Liver (tissue), 9 donors: ENCODE measurements around the gene CCDC186. TPM values are rescaled to one million over a fixed set of nuclear protein-coding genes. Genes with fewer than 3 reads are reported as not detected.

Experiments used
- DNase-seq: peaks from one replicate; pipeline ENCODE4 v3.0.0-alpha.2; 2017; ENCODE audit warnings: low spot score
- H3K27ac ChIP-seq, 2 donors: one replicate each; pipeline ENCODE4 v1.7.0; 2013; ENCODE audit warnings: inconsistent platforms in 2 of 2, low read length in 2 of 2, control low read depth in 1 of 2, low read depth in 1 of 2, mild to moderate bottlenecking in 1 of 2
- H3K27me3 ChIP-seq, 4 donors: one replicate each; pipeline versions ENCODE4 v1.6.1 to v1.7.0; 2013; ENCODE audit warnings: low read length in 3 of 4, inconsistent platforms in 1 of 4, mild to moderate bottlenecking in 1 of 4, moderate library complexity in 1 of 4; ENCODE audit not compliant: control insufficient read depth in 4 of 4, insufficient read depth in 4 of 4
- H3K36me3 ChIP-seq, 4 donors: one replicate each; pipeline versions ENCODE4 v1.6.1 to v1.7.0; 2013; ENCODE audit warnings: low read length in 3 of 4, mild to moderate bottlenecking in 3 of 4, low read depth in 1 of 4, moderate library complexity in 1 of 4; ENCODE audit not compliant: control insufficient read depth in 4 of 4, insufficient read depth in 3 of 4
- H3K4me1 ChIP-seq, 4 donors: one replicate each; pipeline versions ENCODE4 v1.6.1 to v1.7.0; 2013; ENCODE audit warnings: low read length in 3 of 4, mild to moderate bottlenecking in 3 of 4, moderate library complexity in 1 of 4; ENCODE audit not compliant: control insufficient read depth in 4 of 4, insufficient read depth in 4 of 4
- H3K4me3 ChIP-seq, 3 donors: one replicate each; pipeline versions ENCODE4 v1.6.1 to v1.7.0; 2013; ENCODE audit warnings: low read length in 3 of 3, control low read depth in 1 of 3, low read depth in 1 of 3, mild to moderate bottlenecking in 1 of 3
- H3K9ac ChIP-seq, 2 donors: one replicate each; pipeline ENCODE4 v1.7.0; 2013; ENCODE audit warnings: low read length in 2 of 2, mild to moderate bottlenecking in 2 of 2, moderate library complexity in 2 of 2, control low read depth in 1 of 2, low read depth in 1 of 2
- H3K9me3 ChIP-seq, 4 donors: one replicate each; pipeline versions ENCODE4 v1.6.1 to v1.7.0; 2013; ENCODE audit warnings: low read length in 3 of 4; ENCODE audit not compliant: control insufficient read depth in 4 of 4
- EGR1 ChIP-seq, 2 donors: IDR thresholded peaks; 2 replicates each; pipeline ENCODE4 v1.6.1; 2016 to 2018; ENCODE audit warnings: antibody characterized with exemption in 2 of 2, low read depth in 2 of 2
- FOXA1 ChIP-seq: IDR thresholded peaks from 2 replicates; pipeline ENCODE4 v1.6.1; 2016; ENCODE audit warnings: antibody characterized with exemption
- GABPA ChIP-seq, 2 donors: IDR thresholded peaks in 1 of 2; conservative IDR thresholded peaks in 1 of 2; 2 replicates each; pipeline ENCODE4 v1.6.1; 2016; ENCODE audit warnings: antibody characterized with exemption in 2 of 2, mild to moderate bottlenecking in 1 of 2, moderate library complexity in 1 of 2
- HNF4A ChIP-seq, 2 donors: conservative IDR thresholded peaks; 2 replicates each; pipeline ENCODE4 v1.6.1; 2016; ENCODE audit warnings: antibody characterized with exemption in 2 of 2, mild to moderate bottlenecking in 2 of 2
- JUND ChIP-seq, 2 donors: IDR thresholded peaks; 2 replicates each; pipeline ENCODE4 v1.6.1; 2016; ENCODE audit warnings: antibody characterized with exemption in 2 of 2
- NR2F2 ChIP-seq: IDR thresholded peaks from 2 replicates; pipeline ENCODE4 v1.6.1; 2016; ENCODE audit warnings: antibody characterized with exemption
- RAD21 ChIP-seq, 2 donors: IDR thresholded peaks; 2 replicates each; pipeline ENCODE4 v1.6.1; 2016; ENCODE audit warnings: antibody characterized with exemption in 2 of 2, mild to moderate bottlenecking in 2 of 2
- REST ChIP-seq: IDR thresholded peaks from 2 replicates; pipeline ENCODE4 v1.6.1; 2016; ENCODE audit warnings: antibody characterized with exemption, mild to moderate bottlenecking
- SP1 ChIP-seq: IDR thresholded peaks from 2 replicates; pipeline ENCODE4 v1.6.1; 2018; ENCODE audit warnings: antibody characterized with exemption, mild to moderate bottlenecking
- TAF1 ChIP-seq: conservative IDR thresholded peaks from 2 replicates; pipeline ENCODE4 v1.6.1; 2016; ENCODE audit warnings: antibody characterized with exemption, mild to moderate bottlenecking
- YY1 ChIP-seq: IDR thresholded peaks from 2 replicates; pipeline ENCODE4 v1.6.1; 2016; ENCODE audit warnings: antibody characterized with exemption, mild to moderate bottlenecking
- ZBTB33 ChIP-seq: IDR thresholded peaks from 2 replicates; pipeline ENCODE4 v1.6.1; 2016; ENCODE audit warnings: antibody characterized with exemption
- WGBS: extraction: QIAGEN DNeasy Blood & Tissue Kit; methylation state at CpG from one replicate; pipeline ENCODE4 v1.1.7; 2013; 5-methylcytosine and 5-hydroxymethylcytosine counted together
- polyA plus RNA-seq, 2 donors: library from polyadenylated mRNA; stranded (reverse) in 1 of 2; unstranded in 1 of 2; fragments of 200-250 nt in 1 of 2; fragments of >200 nt in 1 of 2; fragmentation: Nextera tagmentation in 1 of 2; extraction: Ambion mirVana in 1 of 2; gene quantifications; one replicate each; pipeline versions ENCODE4 v1.2.1 to v1.2.3, GENCODE V29; 2013 to 2015
- total RNA-seq, 2 donors: library from RNA; depleted of rRNA; stranded (reverse); fragments of >200 nt; gene quantifications; one replicate each; pipeline ENCODE4 v1.2.3, GENCODE V29; 2014
- donor health status: healthy.
- donor health status: healthy.
- donor health status: healthy.
- donor health status: healthy.
- donor health status: healthy.

CCDC186 gene
- total and polyA plus RNA-seq, 4 donors: 1.9 to 11.6 (median 6.1) TPM

GRCh38 chr10:114176511-114176910 is 2.5 kb upstream of the CCDC186 start (continued):
- no peak for TF ChIP-seq REST

- 89% methylated on average over 1 of the region's 1 CpG for WGBS
- H3K4me3 ChIP-seq: no peak overlapping the region
- no peaks in the 10 kb centered on the region for H3K27me3 ChIP-seq
- TF ChIP-seq TAF1 (no peak), REST (no peak), RAD21 (IDR thresholded peaks at IDR 0.05) (no peak), JUND (IDR thresholded peaks at IDR 0.05) (no peak), SP1 (no peak), GABPA (IDR thresholded peaks at IDR 0.05 in 1 of 2, conservative IDR thresholded peaks at IDR 0.05 in 1 of 2) (no peak), NR2F2 (no peak), ZBTB33 (no peak), HNF4A (conservative IDR thresholded peaks at IDR 0.05) (no peak), FOXA1 (no peak), YY1 (no peak), EGR1 (IDR thresholded peaks at IDR 0.05; ENCODE audit: low read depth in 2 of 2) (no peak)
- DNase-seq: no peak
- no peaks in the 10 kb centered on the region for H3K9me3 ChIP-seq
- no peaks in the 10 kb centered on the region for H3K36me3 ChIP-seq
- H3K27ac ChIP-seq: no peak overlapping the region
- H3K9ac ChIP-seq: no peak overlapping the region
- peaks cover 0 to 16% (median 8%) of the 10 kb centered on the region in 4 donors for H3K4me1 ChIP-seq
These were observed 1.7 kb upstream of the CCDC186 start for GRCh38 chr10:114175667-114176066.
